Small intestine (tissue), 7 donors: ENCODE data around the gene CCDC63. TPM values are rescaled to one million over a fixed set of nuclear protein-coding genes. Genes with fewer than 3 reads are reported as not detected.
"Not testable (repeated sequence)": the region's sequence is repeated elsewhere in the genome, so short reads cannot be mapped to it uniquely, and the experiment has no call there.

Experiments
- DNase-seq, 2 donors: peaks; one replicate each; pipeline versions ENCODE4 v3.0.0 to v3.0.0-alpha.2; 2013
- FAIRE-seq: peaks from 2 replicates; lab custom pipeline; 2012; peaks lifted over from hg19 to GRCh38; lab: Jason Lieb, UNC
- H3K27ac ChIP-seq, 3 donors: one replicate each; pipeline ENCODE4 v1.5.1; 2013; ENCODE audit warnings: low read length in 2 of 3, mild to moderate bottlenecking in 2 of 3, control low read depth in 1 of 3, inconsistent platforms in 1 of 3, low read depth in 1 of 3, moderate library complexity in 1 of 3
- H3K27me3 ChIP-seq, 3 donors: one replicate each; pipeline ENCODE4 v1.6.1; 2013; ENCODE audit warnings: low read length in 3 of 3, inconsistent platforms in 1 of 3; ENCODE audit not compliant: control insufficient read depth in 3 of 3, insufficient read depth in 3 of 3
- H3K36me3 ChIP-seq, 3 donors: one replicate each; pipeline ENCODE4 v1.6.1; 2013; ENCODE audit warnings: low read length in 3 of 3, inconsistent platforms in 1 of 3, low read depth in 1 of 3, mild to moderate bottlenecking in 1 of 3, moderate library complexity in 1 of 3; ENCODE audit not compliant: control insufficient read depth in 3 of 3, insufficient read depth in 2 of 3
- H3K4me1 ChIP-seq, 3 donors: one replicate each; pipeline ENCODE4 v1.6.1; 2013; ENCODE audit warnings: low read length in 2 of 3, inconsistent platforms in 1 of 3, low read depth in 1 of 3, mild to moderate bottlenecking in 1 of 3, moderate library complexity in 1 of 3; ENCODE audit not compliant: control insufficient read depth in 3 of 3, insufficient read depth in 2 of 3
- H3K4me3 ChIP-seq, 3 donors: one replicate each; pipeline ENCODE4 v1.5.1; 2013; ENCODE audit warnings: low read length in 3 of 3, control low read depth in 1 of 3, inconsistent platforms in 1 of 3, low read depth in 1 of 3, mild to moderate bottlenecking in 1 of 3, moderate library complexity in 1 of 3
- H3K9me3 ChIP-seq, 2 donors: one replicate each; pipeline ENCODE4 v1.6.1; 2013; ENCODE audit warnings: low read depth in 1 of 2, low read length in 1 of 2; ENCODE audit not compliant: control insufficient read depth in 2 of 2, insufficient read depth in 1 of 2
- WGBS, 3 donors: extraction: QIAGEN DNeasy Blood & Tissue Kit; methylation state at CpG; one replicate each; pipeline ENCODE4 v1.1.7; 2013; 5-methylcytosine and 5-hydroxymethylcytosine counted together
- polyA plus RNA-seq, 4 donors: library from polyadenylated mRNA; stranded (reverse) in 3 of 4; unstranded in 1 of 4; fragments of 200-250 nt in 3 of 4; fragments of 120-200 nt in 1 of 4; gene quantifications; one replicate each; pipeline versions ENCODE4 v1.2.1 to v1.2.3, GENCODE V29; 2013
- donor health status: healthy with polysubstance abuse.
- donor health status: control.
- donor health status: control.
- donor health status: Bipolar disorder and iron deficiency.
- donor health status: healthy.

CCDC63 gene
- polyA plus RNA-seq, 4 donors: not detected

- WGBS, 3 donors: 73 to 84% (median 79%) methylated on average over 7 of the region's 7 CpGs
- H3K4me3 ChIP-seq: no peak overlapping the region
- FAIRE-seq: no peak
Observed at GRCh38 chr12:110940933-110941332, 94.1 kb downstream of the CCDC63 start.

GRCh38 chr12:110941391-110941790 is 94.6 kb downstream of the CCDC63 start:
- Histone ChIP-seq H3K4me3 (no peak overlapping the region), H3K27me3 (peaks cover 0 to 4% (median under 1%) of the 10 kb centered on the region in 3 donors), H3K9me3 (peaks cover 0 to 5% of the 10 kb centered on the region in 2 donors), H3K36me3 (no peaks in the 10 kb centered on the region), H3K27ac (no peak overlapping the region), H3K4me1 (no peaks in the 10 kb centered on the region)
- FAIRE-seq: no peak
- no peak for DNase-seq
- 86 to 90% (median 88%) methylated on average over 6 of the region's 6 CpGs for WGBS, 3 donors

More at GRCh38 chr12:110940933-110941332, 94.1 kb downstream of the CCDC63 start:
- Histone ChIP-seq H3K9me3 (peaks cover 0 to 5% of the 10 kb centered on the region in 2 donors), H3K36me3 (no peaks in the 10 kb centered on the region), H3K4me1 (no peaks in the 10 kb centered on the region), H3K27ac (no peak overlapping the region), H3K27me3 (peaks cover 0 to 6% (median 2%) of the 10 kb centered on the region in 3 donors)
- no peak for DNase-seq

GRCh38 chr12:110943373-110943772 is 96.6 kb downstream of the CCDC63 start:
- WGBS, 3 donors: 54 to 78% (median 56%) methylated on average over 2 of the region's 2 CpGs
- no peak overlapping the region for H3K27ac ChIP-seq
- H3K4me3 ChIP-seq: no peak overlapping the region
- DNase-seq: no peak
- no peaks in the 10 kb centered on the region for H3K4me1 ChIP-seq
- H3K36me3 ChIP-seq: no peaks in the 10 kb centered on the region
- peaks cover 0 to 3% (median 0%) of the 10 kb centered on the region in 3 donors for H3K27me3 ChIP-seq
- peaks cover 0 to 7% of the 10 kb centered on the region in 2 donors for H3K9me3 ChIP-seq
- FAIRE-seq: no peak

- no peak for FAIRE-seq
- Histone ChIP-seq H3K27ac (no peak overlapping the region), H3K27me3 (peaks cover 0 to 2% (median 0%) of the 10 kb centered on the region in 3 donors), H3K36me3 (no peaks in the 10 kb centered on the region), H3K9me3 (peaks cover 0 to 7% of the 10 kb centered on the region in 2 donors), H3K4me3 (no peak overlapping the region), H3K4me1 (no peaks in the 10 kb centered on the region)
- no peak for DNase-seq
- WGBS, 3 donors: 47 to 57% (median 49%) methylated on average over 2 of the region's 2 CpGs
Observed at GRCh38 chr12:110948041-110948440, 101.3 kb downstream of the CCDC63 start.

- 94 to 97% (median 96%) methylated on average over 15 to 28 of the region's 31 CpGs for WGBS, 3 donors
- H3K27ac ChIP-seq: not testable (repeated sequence)
Observed at GRCh38 chr12:110950466-110950865, 103.7 kb downstream of the CCDC63 start.

GRCh38 chr12:110950867-110951266 is 104.1 kb downstream of the CCDC63 start:
- H3K36me3 ChIP-seq, H3K27ac ChIP-seq, DNase-seq, H3K9me3 ChIP-seq, H3K27me3 ChIP-seq, FAIRE-seq, H3K4me1 ChIP-seq, H3K4me3 ChIP-seq: not testable (repeated sequence)
- WGBS, 3 donors: 96 to 100% (median 97%) methylated on average over 7 to 28 of the region's 31 CpGs

More at GRCh38 chr12:110950466-110950865, 103.7 kb downstream of the CCDC63 start:
- not testable (repeated sequence) for H3K36me3 ChIP-seq, H3K27me3 ChIP-seq, FAIRE-seq, H3K4me1 ChIP-seq, DNase-seq, H3K4me3 ChIP-seq
- peaks cover 0 to 10% of the 10 kb centered on the region in 2 donors for H3K9me3 ChIP-seq

Other genes with a start within 250 kb of the CCDC63 start
- 10 to 100 TPM in 1 of 4 donors, 1 to 10 TPM in 2, under 1 TPM in 1; 0.67 to 25.2 (median 3.6) TPM for gene TCTN1, start 232.9 kb upstream of the CCDC63 start, polyA plus RNA-seq
- 1 to 10 TPM; 1.9 to 4.7 (median 3.5) TPM for gene HVCN1, start 157.9 kb upstream of the CCDC63 start, polyA plus RNA-seq
- gene PPP1CC, start 104.1 kb upstream of the CCDC63 start, polyA plus RNA-seq: 100 to 1,000 TPM; 135 to 464 (median 299) TPM
- 100 to 1,000 TPM in 1 of 4 donors, 10 to 100 TPM in 1, 1 to 10 TPM in 1, under 1 TPM in 1; 0.55 to 143 (median 22.5) TPM for gene MYL2, start 73.6 kb downstream of the CCDC63 start, polyA plus RNA-seq
- gene CUX2, start 187.2 kb downstream of the CCDC63 start, polyA plus RNA-seq: under 1 TPM in 2 of 4 donors, not detected in 2; 0.13 to 0.49 TPM